OCI-LY1 (cell line): ENCODE data around the gene UBASH3B.

Source experiments
- H2AFZ ChIP-seq: fragments of 200-600 bp; sonication (generic), shearing (Covaris generic); 2 replicates; pipeline ENCODE4 v1.6.0; 2014; ENCODE audit warnings: antibody characterized with exemption, mild to moderate bottlenecking, low read length
- H3F3A ChIP-seq: fragments of 200-600 bp; sonication (generic), shearing (Covaris generic); 2 replicates; pipeline ENCODE4 v1.6.0; 2014; ENCODE audit warnings: mild to moderate bottlenecking, antibody characterized with exemption, low read length, moderate library complexity; ENCODE audit not compliant: insufficient read depth
- H3K27ac ChIP-seq: fragments of 200-600 bp; sonication (generic); 2 replicates; pipeline ENCODE4 v1.5.1; 2014; ENCODE audit warnings: low read length, mixed run types, mild to moderate bottlenecking, low read depth; ENCODE audit not compliant: poor library complexity, severe bottlenecking
- H3K27me3 ChIP-seq: fragments of 200-600 bp; sonication (generic); 2 replicates; pipeline ENCODE4 v1.6.0; 2014; ENCODE audit warnings: antibody characterized with exemption, mild to moderate bottlenecking, low read length, moderate library complexity; ENCODE audit not compliant: insufficient read depth
- H3K36me3 ChIP-seq: fragments of 200-600 bp; sonication (generic); 2 replicates; pipeline ENCODE4 v1.6.1; 2014; ENCODE audit warnings: mild to moderate bottlenecking, antibody characterized with exemption, low read length, moderate library complexity, mixed read lengths; ENCODE audit not compliant: insufficient read depth
- H3K4me1 ChIP-seq: fragments of 200-600 bp; sonication (generic); 2 replicates; pipeline ENCODE4 v1.5.1; 2014; ENCODE audit warnings: mild to moderate bottlenecking, low read length, moderate library complexity; ENCODE audit not compliant: insufficient read depth, severe bottlenecking
- H3K4me2 ChIP-seq: fragments of 200-600 bp; sonication (generic), shearing (Covaris generic); 2 replicates; pipeline ENCODE4 v1.6.1; 2014; ENCODE audit warnings: low read length
- H3K4me3 ChIP-seq: fragments of 200-600 bp; sonication (generic); 2 replicates; pipeline ENCODE4 v1.5.1; 2014; ENCODE audit warnings: low read length, low read depth, mild to moderate bottlenecking, mixed read lengths; ENCODE audit not compliant: poor library complexity, severe bottlenecking
- H3K79me2 ChIP-seq: fragments of 200-600 bp; shearing (Covaris generic); 2 replicates; pipeline ENCODE4 v1.6.1; 2016; ENCODE audit warnings: mixed run types, low read length, mixed read lengths; ENCODE audit not compliant: insufficient read depth
- H3K9ac ChIP-seq: fragments of 200-600 bp; sonication (generic), shearing (Covaris generic); 2 replicates; pipeline ENCODE4 v1.6.1; 2014; ENCODE audit warnings: mild to moderate bottlenecking, low read length, mixed read lengths
- H3K9me2 ChIP-seq: fragments of 200-600 bp; sonication (generic), shearing (Covaris generic); 2 replicates; pipeline ENCODE4 v1.6.1; 2014; ENCODE audit warnings: low read depth, mild to moderate bottlenecking, low read length, mixed read lengths
- H3K9me3 ChIP-seq: fragments of 200-600 bp; shearing (Covaris generic); 2 replicates; pipeline ENCODE4 v1.6.1; 2014; ENCODE audit warnings: low read length, mixed read lengths
- H4K20me1 ChIP-seq: fragments of 200-600 bp; sonication (generic), shearing (Covaris generic); 2 replicates; pipeline ENCODE4 v1.6.0; 2016; ENCODE audit warnings: mild to moderate bottlenecking, low read length; ENCODE audit not compliant: insufficient read depth
- CTCF ChIP-seq: fragments of 200-600 bp; sonication (generic), shearing (Covaris generic); IDR thresholded peaks from 2 replicates; pipeline ENCODE4 v1.5.1; 2017; ENCODE audit warnings: mild to moderate bottlenecking, antibody characterized with exemption, low read length, moderate library complexity, mixed read lengths
- EZH2 ChIP-seq: fragments of 200-600 bp; sonication (generic), shearing (Covaris generic); IDR thresholded peaks from 2 replicates; pipeline ENCODE4 v1.8.0; 2017; ENCODE audit warnings: borderline replicate concordance, mixed run types, mild to moderate bottlenecking, antibody characterized with exemption, low read length, moderate library complexity, mixed read lengths

The UBASH3B gene

GRCh38 chr11:122723106-122723505 is 67.6 kb downstream of the UBASH3B start:
- Histone ChIP-seq H4K20me1 (no peaks in the 10 kb centered on the region), H3K9me3 (no peaks in the 10 kb centered on the region), H3K4me2 (no peak overlapping the region), H3K4me3 (no peak overlapping the region), H3K4me1 (peaks cover 9% of the 10 kb centered on the region), H3K27me3 (no peaks in the 10 kb centered on the region), H3K27ac (no peak overlapping the region), H3K36me3 (no peaks in the 10 kb centered on the region), H3F3A (no peaks in the 10 kb centered on the region), H3K9me2 (no peaks in the 10 kb centered on the region), H3K9ac (no peak overlapping the region), H3K79me2 (no peaks in the 10 kb centered on the region), H2AFZ (no peak overlapping the region)
- TF ChIP-seq EZH2 (no peak), CTCF (no peak)

GRCh38 chr11:122723576-122723975 is 68.1 kb downstream of the UBASH3B start:
- Histone ChIP-seq H4K20me1 (no peaks in the 10 kb centered on the region), H3K9me3 (no peaks in the 10 kb centered on the region), H3K27ac (no peak overlapping the region), H3K79me2 (no peaks in the 10 kb centered on the region), H3K4me1 (peaks cover 9% of the 10 kb centered on the region), H3K36me3 (no peaks in the 10 kb centered on the region), H3F3A (no peaks in the 10 kb centered on the region), H3K27me3 (no peaks in the 10 kb centered on the region), H3K4me3 (no peak overlapping the region), H3K9me2 (no peaks in the 10 kb centered on the region), H3K4me2 (no peak overlapping the region), H3K9ac (no peak overlapping the region), H2AFZ (no peak overlapping the region)
- TF ChIP-seq EZH2 (no peak), CTCF (no peak)

- Histone ChIP-seq H3F3A (no peaks in the 10 kb centered on the region), H3K9ac (no peak overlapping the region), H3K9me3 (no peaks in the 10 kb centered on the region), H3K27ac (no peak overlapping the region), H3K4me1 (peaks cover 9% of the 10 kb centered on the region), H3K36me3 (no peaks in the 10 kb centered on the region), H3K9me2 (no peaks in the 10 kb centered on the region), H2AFZ (no peak overlapping the region), H3K79me2 (no peaks in the 10 kb centered on the region), H3K4me2 (no peak overlapping the region), H4K20me1 (no peaks in the 10 kb centered on the region), H3K27me3 (no peaks in the 10 kb centered on the region), H3K4me3 (no peak overlapping the region)
- TF ChIP-seq EZH2 (no peak), CTCF (no peak)
Observed at GRCh38 chr11:122724520-122724919, 69.0 kb downstream of the UBASH3B start.
